Smooth muscle cell (in vitro differentiated cells): ENCODE measurements around the gene RAB14. TPM values are rescaled to one million over a fixed set of nuclear protein-coding genes. Genes with fewer than 3 reads are reported as not detected.

Experiments
- DNase-seq: peaks from one replicate; lab custom pipeline; 2025; ENCODE audit not compliant: unreplicated experiment; lab: John Stamatoyannopoulos, UW
- H2AFZ ChIP-seq: fragments of 200-600 bp; sonication (generic); 2 replicates; pipeline ENCODE4 v1.6.0; 2016; ENCODE audit warnings: antibody characterized with exemption, low read depth, mild to moderate bottlenecking
- H3F3A ChIP-seq: fragments of 200-600 bp; sonication (generic); 2 replicates; pipeline ENCODE4 v1.6.0; 2017; ENCODE audit warnings: antibody characterized with exemption, low read depth
- H3K27ac ChIP-seq: fragments of 200-600 bp; sonication (generic); 2 replicates; pipeline ENCODE4 v1.5.1; 2016; ENCODE audit warnings: low read depth, mild to moderate bottlenecking
- H3K27me3 ChIP-seq: fragments of 200-600 bp; sonication (generic); 2 replicates; pipeline ENCODE4 v1.6.1; 2016; ENCODE audit warnings: low read depth, mild to moderate bottlenecking
- H3K36me3 ChIP-seq: fragments of 200-600 bp; sonication (generic); 2 replicates; pipeline ENCODE4 v1.5.1; 2016; ENCODE audit warnings: low read depth
- H3K4me1 ChIP-seq: fragments of 200-600 bp; sonication (generic); 2 replicates; pipeline ENCODE4 v1.5.1; 2016; ENCODE audit warnings: low read depth
- H3K4me2 ChIP-seq: fragments of 200-600 bp; sonication (generic); 2 replicates; pipeline ENCODE4 v1.6.0; 2016; ENCODE audit warnings: mild to moderate bottlenecking
- H3K4me3 ChIP-seq: fragments of 200-600 bp; sonication (generic); 2 replicates; pipeline ENCODE4 v1.5.1; 2016; ENCODE audit warnings: mild to moderate bottlenecking
- H3K79me2 ChIP-seq: fragments of 200-600 bp; sonication (generic); 2 replicates; pipeline ENCODE4 v1.6.0; 2016; ENCODE audit warnings: low read depth, mild to moderate bottlenecking
- H3K9ac ChIP-seq: fragments of 200-600 bp; sonication (generic); 2 replicates; pipeline ENCODE4 v1.6.0; 2016; ENCODE audit warnings: low read depth
- H3K9me3 ChIP-seq: fragments of 200-600 bp; sonication (generic); replicated peaks from 2 replicates; pipeline ENCODE4 v1.5.1; 2016; ENCODE audit warnings: low read depth
- H4K20me1 ChIP-seq: fragments of 200-600 bp; sonication (generic); 2 replicates; pipeline ENCODE4 v1.6.0; 2016; ENCODE audit warnings: low read depth
- WGBS: methylation state at CpG from one replicate; pipeline ENCODE4 v1.1.7; 2016; ENCODE audit warnings: low lambda C conversion rate; 5-methylcytosine and 5-hydroxymethylcytosine counted together
- polyA plus RNA-seq: library from polyadenylated mRNA; unstranded; fragments of >200 nt; fragmentation: Nextera tagmentation; extraction: Ambion mirVana; gene quantifications from 2 replicates; pipeline ENCODE4 v1.2.1, GENCODE V29; 2016
- total RNA-seq: library from RNA; depleted of rRNA; stranded (reverse); fragments of >200 nt; gene quantifications from 2 replicates; pipeline ENCODE4 v1.2.3, GENCODE V29; 2014
- TF ChIP-seq, protein P1 (sequence below): fragments of 200-600 bp; sonication (generic); IDR thresholded peaks from 2 replicates; pipeline ENCODE4 v1.5.1; 2017; ENCODE audit warnings: borderline replicate concordance, mild to moderate bottlenecking, antibody characterized with exemption; ENCODE audit not compliant: insufficient read depth, poor library complexity, severe bottlenecking

The RAB14 gene
- total and polyA plus RNA-seq, 2 experiments from 2014 or later, result 49.3 to 51.4 TPM

GRCh38 chr9:121168052-121168451 lies 33.6 kb downstream of the RAB14 start:
- Histone ChIP-seq H3K27ac (no peak overlapping the region), H3F3A (no peaks in the 10 kb centered on the region), H4K20me1 (no peaks in the 10 kb centered on the region), H3K27me3 (no peaks in the 10 kb centered on the region), H3K4me1 (no peaks in the 10 kb centered on the region), H3K9me3 (no peaks in the 10 kb centered on the region), H3K4me2 (no peak overlapping the region), H3K9ac (no peak overlapping the region), H3K36me3 (peaks cover 1% of the 10 kb centered on the region), H3K79me2 (no peaks in the 10 kb centered on the region), H2AFZ (no peak overlapping the region), H3K4me3 (no peak overlapping the region)
- TF ChIP-seq, protein P1, sequence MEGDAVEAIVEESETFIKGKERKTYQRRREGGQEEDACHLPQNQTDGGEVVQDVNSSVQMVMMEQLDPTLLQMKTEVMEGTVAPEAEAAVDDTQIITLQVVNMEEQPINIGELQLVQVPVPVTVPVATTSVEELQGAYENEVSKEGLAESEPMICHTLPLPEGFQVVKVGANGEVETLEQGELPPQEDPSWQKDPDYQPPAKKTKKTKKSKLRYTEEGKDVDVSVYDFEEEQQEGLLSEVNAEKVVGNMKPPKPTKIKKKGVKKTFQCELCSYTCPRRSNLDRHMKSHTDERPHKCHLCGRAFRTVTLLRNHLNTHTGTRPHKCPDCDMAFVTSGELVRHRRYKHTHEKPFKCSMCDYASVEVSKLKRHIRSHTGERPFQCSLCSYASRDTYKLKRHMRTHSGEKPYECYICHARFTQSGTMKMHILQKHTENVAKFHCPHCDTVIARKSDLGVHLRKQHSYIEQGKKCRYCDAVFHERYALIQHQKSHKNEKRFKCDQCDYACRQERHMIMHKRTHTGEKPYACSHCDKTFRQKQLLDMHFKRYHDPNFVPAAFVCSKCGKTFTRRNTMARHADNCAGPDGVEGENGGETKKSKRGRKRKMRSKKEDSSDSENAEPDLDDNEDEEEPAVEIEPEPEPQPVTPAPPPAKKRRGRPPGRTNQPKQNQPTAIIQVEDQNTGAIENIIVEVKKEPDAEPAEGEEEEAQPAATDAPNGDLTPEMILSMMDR, result no peak
- 99% methylated on average over 2 of the region's 2 CpGs for WGBS
- DNase-seq, result no peak

DNA sequence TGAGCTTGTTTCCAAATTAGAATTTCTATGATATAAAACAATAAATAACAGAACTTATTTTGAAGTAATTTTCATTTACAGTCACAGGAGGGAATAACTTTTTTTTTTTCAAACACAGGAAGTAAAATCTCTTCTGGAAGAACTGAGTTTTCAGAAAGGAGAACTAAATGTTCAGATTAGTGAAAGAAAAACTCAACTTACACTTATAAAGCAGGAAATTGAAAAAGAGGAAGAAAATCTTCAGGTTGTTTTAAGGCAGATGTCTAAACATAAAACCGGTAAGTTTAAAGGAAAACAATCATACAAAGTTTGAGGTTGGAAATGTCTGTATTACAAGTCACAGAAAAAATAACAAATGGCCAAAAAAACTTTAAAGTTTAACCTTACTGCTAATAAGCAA lies 41.6 kb downstream of the RAB14 start:
- H3K4me2 ChIP-seq, result no peak overlapping the region
- TF ChIP-seq, protein P1, result no peak
- no peak for DNase-seq

DNA sequence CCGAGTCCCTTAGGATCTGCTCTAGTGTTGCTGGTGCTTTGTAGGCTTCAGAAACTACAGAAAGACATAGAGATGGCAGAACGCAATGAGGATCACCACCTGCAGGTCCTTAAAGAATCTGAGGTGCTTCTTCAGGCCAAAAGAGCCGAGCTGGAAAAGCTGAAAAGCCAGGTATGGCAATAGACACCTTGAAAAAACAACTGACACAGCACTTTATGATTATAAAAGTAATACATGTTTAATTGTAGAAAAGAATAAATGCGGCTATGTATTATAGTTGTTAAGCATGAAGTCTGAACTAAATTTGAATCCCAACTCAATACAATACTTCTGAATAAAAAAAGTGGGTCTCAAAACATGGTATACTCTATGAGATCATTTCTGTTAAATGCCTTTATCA lies 43.7 kb downstream of the RAB14 start:
- Histone ChIP-seq H3K79me2 (no peaks in the 10 kb centered on the region), H4K20me1 (no peaks in the 10 kb centered on the region), H3K4me1 (no peaks in the 10 kb centered on the region), H3K27me3 (no peaks in the 10 kb centered on the region), H3K36me3 (peaks cover 8% of the 10 kb centered on the region), H3F3A (no peaks in the 10 kb centered on the region), H2AFZ (no peak overlapping the region), H3K27ac (no peak overlapping the region), H3K4me2 (no peak overlapping the region), H3K4me3 (no peak overlapping the region), H3K9me3 (no peaks in the 10 kb centered on the region), H3K9ac (no peak overlapping the region)
- DNase-seq, result no peak
- WGBS, result 96% methylated on average over 4 of the region's 4 CpGs
- TF ChIP-seq, protein P1, result no peak

More for the DNA sequence above, 41.6 kb downstream of the RAB14 start:
- no peaks in the 10 kb centered on the region for H3K79me2 ChIP-seq
- no peaks in the 10 kb centered on the region for H3F3A ChIP-seq
- H3K9me3 ChIP-seq, result no peaks in the 10 kb centered on the region
- no peaks in the 10 kb centered on the region for H3K4me1 ChIP-seq
- no peak overlapping the region for H3K4me3 ChIP-seq
- H3K36me3 ChIP-seq, result peaks cover 8% of the 10 kb centered on the region
- 97% methylated on average over 1 of the region's 1 CpG for WGBS
- H2AFZ ChIP-seq, result no peak overlapping the region
- no peak overlapping the region for H3K9ac ChIP-seq
- no peaks in the 10 kb centered on the region for H4K20me1 ChIP-seq
- H3K27ac ChIP-seq, result no peak overlapping the region
- H3K27me3 ChIP-seq, result no peaks in the 10 kb centered on the region

DNA sequence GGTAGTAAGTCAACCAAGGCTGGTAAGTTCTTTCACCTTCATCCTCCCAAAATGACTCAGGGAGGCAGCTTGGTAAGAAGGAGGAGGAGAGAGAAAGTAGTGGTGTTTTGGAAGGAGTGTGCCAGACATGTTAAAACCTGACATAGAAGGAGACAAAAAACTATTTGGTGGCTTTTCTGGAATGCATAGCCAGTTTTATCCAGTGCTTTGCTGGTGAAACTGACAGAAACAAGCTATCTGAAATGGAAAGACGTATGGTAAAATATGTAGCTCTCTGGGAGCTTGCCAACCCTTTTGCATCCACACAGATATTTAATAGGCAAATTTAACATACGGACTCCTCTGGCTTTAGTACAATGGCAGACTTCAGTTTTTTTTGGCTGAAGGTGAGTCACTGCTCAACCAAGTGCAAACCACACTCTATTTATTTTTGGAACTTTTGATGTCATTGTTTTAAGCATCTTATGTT lies 45.4 kb downstream of the RAB14 start:
- WGBS, result 66% methylated on average over 2 of the region's 2 CpGs
- H3K9ac ChIP-seq, result no peak overlapping the region
- H3K27ac ChIP-seq, result peak overlapping the region; percentile 28
- no peak overlapping the region for H3K4me2 ChIP-seq
- no peaks in the 10 kb centered on the region for H3K36me3 ChIP-seq
- no peak overlapping the region for H2AFZ ChIP-seq
- TF ChIP-seq, protein P1, result no peak
- H3K9me3 ChIP-seq, result no peaks in the 10 kb centered on the region
- no peak overlapping the region for H3K4me3 ChIP-seq
- no peak for DNase-seq
- no peaks in the 10 kb centered on the region for H3K79me2 ChIP-seq
- no peaks in the 10 kb centered on the region for H3K4me1 ChIP-seq
- H3K27me3 ChIP-seq, result no peaks in the 10 kb centered on the region
- H3F3A ChIP-seq, result no peaks in the 10 kb centered on the region
- H4K20me1 ChIP-seq, result no peaks in the 10 kb centered on the region
